ENCODE measurements around the gene STYX.

The STYX gene

DNA sequence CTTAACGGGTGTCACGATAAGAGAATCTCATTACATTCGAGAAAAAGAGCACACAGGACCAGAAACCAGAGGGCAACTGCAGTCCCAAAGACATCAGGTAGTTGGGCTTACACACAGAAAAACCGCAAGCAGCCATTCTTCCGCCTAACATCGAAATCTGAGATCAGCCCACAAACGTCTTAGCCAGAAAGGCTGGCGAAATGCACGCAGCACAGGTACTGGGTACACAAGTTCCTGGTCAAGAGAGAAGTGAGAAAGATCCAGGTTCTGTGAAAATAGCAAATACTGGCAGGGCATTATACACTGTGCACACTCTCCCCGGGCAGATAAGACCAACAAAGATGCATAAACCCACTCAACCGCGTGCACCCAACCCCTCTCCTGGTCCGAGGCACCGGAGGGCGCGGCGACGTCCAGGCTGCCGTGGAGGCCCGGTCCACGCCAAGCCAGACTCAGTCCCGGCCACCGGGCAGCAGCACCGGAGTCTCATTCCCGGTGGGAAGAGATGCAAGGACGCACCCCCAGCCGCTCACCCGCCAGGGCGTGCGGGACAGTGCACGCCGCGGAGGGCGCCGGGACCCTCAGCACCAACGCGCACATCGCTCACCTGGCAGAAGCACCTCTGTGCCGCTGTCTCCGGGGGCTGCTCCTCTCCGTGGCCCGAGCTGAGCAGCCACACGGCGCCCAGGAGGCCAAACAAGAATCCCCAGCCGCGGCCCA is 35.0 kb upstream of the STYX start:
- H4K20me1 ChIP-seq, result peaks cover 0 to 51% (median 29%) of the 10 kb centered on the region in 11 experiments; a peak in 13 of 22 replicates
- peak overlapping the region; percentile 88 to 99 (median 96) for H3K4me3 ChIP-seq
- TF ChIP-seq Cebpa-rat (IDR thresholded peaks at IDR 0.05), result no peak
- H3K9ac ChIP-seq, result peak overlapping the region; percentile 92 to 98 (median 95)
- H3K4me1 ChIP-seq, result peaks cover 33 to 52% (median 43%) of the 10 kb centered on the region in 10 experiments
- no peaks in the 10 kb centered on the region for H3K27me3 ChIP-seq
- peak overlapping the region; percentile 60 to 90 (median 79) for H3K4me2 ChIP-seq
- H3K27ac ChIP-seq, result peak overlapping the region; percentile 91 to 97 (median 94)
- H3K9me3 ChIP-seq (replicated peaks in 1 of 11), result no peaks in the 10 kb centered on the region
- H3K36me3 ChIP-seq, result peaks cover 0 to 13% (median 0%) of the 10 kb centered on the region in 11 experiments; a peak in 4 of 22 replicates

DNA sequence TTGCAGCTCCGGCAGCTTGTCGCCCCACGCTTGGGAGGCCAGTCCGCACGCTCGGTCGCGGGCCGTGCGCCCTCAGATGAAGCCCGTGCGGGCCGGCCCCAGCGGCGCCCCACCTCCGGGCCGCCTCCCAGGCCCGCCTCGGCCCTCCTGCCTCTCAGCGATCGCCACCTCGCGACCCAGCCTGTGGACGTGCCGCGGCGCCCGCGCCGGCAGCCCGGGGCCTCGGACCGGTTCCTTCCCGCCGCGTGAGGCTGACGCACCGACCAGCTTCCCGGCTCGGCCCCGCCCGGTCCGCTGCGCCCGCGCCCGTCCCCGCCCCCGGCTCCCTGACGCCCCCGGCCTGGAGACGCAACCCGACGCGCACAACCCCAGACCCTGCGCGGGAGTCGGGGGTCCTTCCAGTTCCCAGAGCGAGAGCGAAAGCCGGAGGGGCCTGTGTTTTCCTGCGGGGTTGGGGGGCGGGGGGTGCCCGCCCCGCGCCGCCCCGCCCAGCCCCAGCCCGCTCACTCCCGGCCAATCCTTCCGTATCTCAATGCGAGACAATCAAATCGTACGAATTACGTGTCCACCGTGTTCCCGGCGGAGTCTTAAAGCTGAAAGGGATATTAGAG is 34.4 kb upstream of the STYX start, which contains the start of gene ERO1A:
Gene ERO1A, minus strand, starts transcription at position 78 of the 611 bp plus-strand sequence. Its CDS starts 77 bp downstream, at position 1.
- H4K20me1 ChIP-seq, result peaks cover 0 to 45% (median 28%) of the 10 kb centered on the region in 11 experiments; a peak in 13 of 22 replicates
- H3K9ac ChIP-seq, result peak within 1 kb of the TSS; percentile 92 to 98 (median 95)
- no peaks in the 10 kb centered on the region for H3K9me3 ChIP-seq (replicated peaks in 1 of 11)
- no peaks in the 10 kb centered on the region for H3K27me3 ChIP-seq
- no peak for TF ChIP-seq Cebpa-rat (IDR thresholded peaks at IDR 0.05)
- peak within 1 kb of the TSS; percentile 91 to 97 (median 94) for H3K27ac ChIP-seq
- H3K4me3 ChIP-seq, result peak within 1 kb of the TSS; percentile 88 to 99 (median 96)
- peak within 1 kb of the TSS; percentile 65 to 90 (median 79) for H3K4me2 ChIP-seq
- H3K4me1 ChIP-seq, result peaks cover 33 to 59% (median 44%) of the 10 kb centered on the region in 10 experiments
- H3K36me3 ChIP-seq, result peaks cover 0 to 9% (median 0%) of the 10 kb centered on the region in 11 experiments; a peak in 3 of 22 replicates

GRCh38 chr14:52700701-52701172 is 29.2 kb upstream of the STYX start:
- H3K9me3 ChIP-seq (replicated peaks in 1 of 11), result no peaks in the 10 kb centered on the region
- H3K4me1 ChIP-seq, result peaks cover 5 to 44% (median 11%) of the 10 kb centered on the region in 10 experiments; a peak in 16 of 20 replicates
- no peaks in the 10 kb centered on the region for H4K20me1 ChIP-seq
- TF ChIP-seq Cebpa-rat (IDR thresholded peaks at IDR 0.05), result no peak
- H3K27ac ChIP-seq, result no peak overlapping the region
- H3K27me3 ChIP-seq, result no peaks in the 10 kb centered on the region
- no peak overlapping the region for H3K9ac ChIP-seq
- H3K36me3 ChIP-seq, result no peaks in the 10 kb centered on the region
- no peak overlapping the region for H3K4me3 ChIP-seq
- H3K4me2 ChIP-seq, result peak overlapping the region in 3 of 11 experiments; percentile 13 to 60 (median 44); a peak in 4 of 22 replicates

- no peak for TF ChIP-seq Cebpa-rat (IDR thresholded peaks at IDR 0.05)
- Histone ChIP-seq H4K20me1 (no peaks in the 10 kb centered on the region), H3K27me3 (no peaks in the 10 kb centered on the region), H3K9me3 (replicated peaks in 1 of 11) (no peaks in the 10 kb centered on the region), H3K4me3 (no peak overlapping the region), H3K9ac (no peak overlapping the region), H3K36me3 (no peaks in the 10 kb centered on the region), H3K27ac (no peak overlapping the region), H3K4me1 (peaks cover 4 to 45% (median 12%) of the 10 kb centered on the region in 10 experiments; a peak in 18 of 20 replicates), H3K4me2 (peak overlapping the region in 3 of 11 experiments; percentile 13 to 60 (median 44); a peak in 6 of 22 replicates)
These were observed 28.7 kb upstream of the STYX start for GRCh38 chr14:52701223-52701622.

DNA sequence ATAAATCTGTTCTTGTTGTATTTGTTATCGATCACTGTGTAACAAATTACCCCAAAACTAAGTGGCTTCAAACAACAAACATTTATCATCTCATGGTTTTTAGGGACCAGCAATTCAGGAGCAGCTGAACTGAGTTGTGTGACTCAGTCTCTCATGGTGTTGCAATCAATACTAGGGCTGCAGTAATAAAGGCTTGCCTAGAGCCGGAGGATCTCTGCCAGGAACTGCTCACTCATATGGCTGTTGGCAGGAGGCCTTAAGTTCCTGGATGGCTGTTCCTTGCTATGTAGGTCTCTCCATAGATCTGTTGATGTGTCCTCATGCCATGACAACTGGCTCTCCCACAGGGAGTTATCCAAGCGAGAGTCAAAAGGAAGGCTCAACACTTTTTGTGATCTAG is 26.7 kb upstream of the STYX start:
- Histone ChIP-seq H3K4me3 (no peak overlapping the region), H4K20me1 (peaks cover 0 to 11% (median 5%) of the 10 kb centered on the region in 11 experiments; a peak in 9 of 22 replicates), H3K36me3 (peaks cover 0 to 2% (median 0%) of the 10 kb centered on the region in 11 experiments; a peak in 6 of 22 replicates), H3K4me2 (peak overlapping the region in 4 of 11 experiments; percentile 11 to 30 (median 20); a peak in 6 of 22 replicates), H3K27ac (no peak overlapping the region; a peak in 1 of 22 replicates), H3K27me3 (no peaks in the 10 kb centered on the region), H3K9me3 (replicated peaks in 1 of 11) (no peaks in the 10 kb centered on the region), H3K4me1 (peaks cover 10 to 44% (median 16%) of the 10 kb centered on the region in 10 experiments), H3K9ac (no peak overlapping the region)
- no peak for TF ChIP-seq Cebpa-rat (IDR thresholded peaks at IDR 0.05)

- H3K27ac ChIP-seq, result no peak overlapping the region; a peak in 1 of 22 replicates
- H3K9me3 ChIP-seq (replicated peaks in 1 of 11), result no peaks in the 10 kb centered on the region
- no peaks in the 10 kb centered on the region for H3K27me3 ChIP-seq
- peaks cover 15 to 48% (median 20%) of the 10 kb centered on the region in 10 experiments for H3K4me1 ChIP-seq
- peaks cover 2 to 6% (median 4%) of the 10 kb centered on the region in 11 experiments; a peak in 19 of 22 replicates for H3K36me3 ChIP-seq
- TF ChIP-seq Cebpa-rat (IDR thresholded peaks at IDR 0.05), result no peak
- no peak overlapping the region for H3K9ac ChIP-seq
- H3K4me3 ChIP-seq, result no peak overlapping the region
- H3K4me2 ChIP-seq, result peak overlapping the region in 4 of 11 experiments; percentile 11 to 30 (median 20); a peak in 6 of 22 replicates
- H4K20me1 ChIP-seq, result peaks cover 0 to 15% (median 10%) of the 10 kb centered on the region in 11 experiments; a peak in 9 of 22 replicates
These were observed 26.3 kb upstream of the STYX start for GRCh38 chr14:52703664-52704063.

DNA sequence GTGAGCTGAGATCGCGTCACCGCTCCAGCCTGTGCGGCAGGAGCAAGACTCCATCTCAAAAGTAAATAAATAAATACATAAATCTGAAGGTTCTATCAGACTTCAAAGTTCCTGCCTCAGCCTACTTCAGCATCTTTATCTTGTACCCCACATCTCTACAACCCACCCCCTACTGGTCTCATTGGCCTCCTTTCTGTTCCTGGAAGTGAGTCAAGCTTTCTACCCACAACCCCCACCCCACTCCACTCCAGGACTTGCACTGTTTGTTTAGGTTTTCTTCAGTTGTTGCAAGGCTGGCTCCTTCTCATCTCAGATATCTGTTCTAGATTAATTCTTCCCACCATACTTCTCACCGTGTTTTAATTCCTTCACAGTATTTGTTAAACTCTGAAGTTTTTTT is 23.7 kb upstream of the STYX start:
- peak overlapping the region; percentile 77 to 100 (median 92) for H3K4me3 ChIP-seq
- H3K4me2 ChIP-seq, result peak overlapping the region; percentile 52 to 80 (median 74)
- no peak for TF ChIP-seq Cebpa-rat (IDR thresholded peaks at IDR 0.05)
- no peaks in the 10 kb centered on the region for H3K9me3 ChIP-seq (replicated peaks in 1 of 11)
- no peaks in the 10 kb centered on the region for H3K27me3 ChIP-seq
- H3K27ac ChIP-seq, result peak overlapping the region; percentile 87 to 96 (median 92); a peak in 21 of 22 replicates
- peaks cover 28 to 32% (median 31%) of the 10 kb centered on the region in 11 experiments for H3K36me3 ChIP-seq
- peaks cover 0 to 41% (median 17%) of the 10 kb centered on the region in 11 experiments; a peak in 13 of 22 replicates for H4K20me1 ChIP-seq
- H3K4me1 ChIP-seq, result peaks cover 19 to 58% (median 27%) of the 10 kb centered on the region in 10 experiments
- H3K9ac ChIP-seq, result peak overlapping the region; percentile 87 to 98 (median 93); a peak in 21 of 22 replicates

GRCh38 chr14:52706724-52707706 is 23.0 kb upstream of the STYX start, which contains the start of gene PSMC6:
TSS of gene PSMC6 (plus strand) at chr14:52707200. CDS start at chr14:52707220, 20 bp downstream.
- Histone ChIP-seq H3K36me3 (peaks cover 35 to 40% (median 38%) of the 10 kb centered on the region in 11 experiments), H3K27me3 (no peaks in the 10 kb centered on the region), H4K20me1 (peaks cover 0 to 48% (median 20%) of the 10 kb centered on the region in 11 experiments; a peak in 16 of 22 replicates), H3K27ac (peak within 1 kb of the TSS; percentile 87 to 96 (median 92)), H3K4me2 (peak within 1 kb of the TSS; percentile 77 to 96 (median 85)), H3K9me3 (replicated peaks in 1 of 11) (no peaks in the 10 kb centered on the region), H3K9ac (peak within 1 kb of the TSS; percentile 87 to 98 (median 93)), H3K4me1 (peaks cover 19 to 59% (median 28%) of the 10 kb centered on the region in 10 experiments), H3K4me3 (peak within 1 kb of the TSS; percentile 77 to 100 (median 92))
- TF ChIP-seq Cebpa-rat (IDR thresholded peaks at IDR 0.05), result no peak
